Thymus (tissue), 11 donors: ENCODE data around the gene TTI1. TPM values are rescaled to one million over a fixed set of nuclear protein-coding genes. Genes with fewer than 3 reads are reported as not detected.
A peak's percentile ranks its signal among the peaks of the same experiment; 100 is the strongest.
"Not testable (repeated sequence)": the region's sequence is repeated elsewhere in the genome, so short reads cannot be mapped to it uniquely, and the experiment has no call there.

Experiments used
- DNase-seq, 9 donors: peaks; one replicate each; pipeline ENCODE4 v3.0.0-alpha.2; 2013; ENCODE audit warnings: low spot score in 9 of 9, low read depth in 6 of 9, missing footprints in 1 of 9
- H3K27ac ChIP-seq, 2 donors: one replicate each; pipeline ENCODE4 v1.5.1; 2013; ENCODE audit warnings: control low read depth in 1 of 2, low read depth in 1 of 2, low read length in 1 of 2, mild to moderate bottlenecking in 1 of 2, moderate library complexity in 1 of 2
- H3K27me3 ChIP-seq, 2 donors: one replicate each; pipeline ENCODE4 v1.5.1; 2013; ENCODE audit warnings: low read length in 1 of 2; ENCODE audit not compliant: control insufficient read depth in 2 of 2, insufficient read depth in 1 of 2
- H3K36me3 ChIP-seq, 2 donors: one replicate each; pipeline ENCODE4 v1.5.1; 2013; ENCODE audit warnings: low read length in 1 of 2, mild to moderate bottlenecking in 1 of 2, moderate library complexity in 1 of 2; ENCODE audit not compliant: control insufficient read depth in 2 of 2, insufficient read depth in 2 of 2
- H3K4me1 ChIP-seq, 2 donors: one replicate each; pipeline ENCODE4 v1.5.1; 2013; ENCODE audit warnings: low read length in 2 of 2; ENCODE audit not compliant: control insufficient read depth in 2 of 2, insufficient read depth in 2 of 2
- H3K4me3 ChIP-seq, 2 donors: one replicate each; pipeline ENCODE4 v1.5.1; 2013; ENCODE audit warnings: low read length in 2 of 2, control low read depth in 1 of 2, mild to moderate bottlenecking in 1 of 2
- H3K9me3 ChIP-seq, 2 donors: one replicate each; pipeline ENCODE4 v1.5.1; 2013; ENCODE audit warnings: low read length in 1 of 2, mild to moderate bottlenecking in 1 of 2; ENCODE audit not compliant: control insufficient read depth in 2 of 2, insufficient read depth in 1 of 2
- WGBS: extraction: QIAGEN DNeasy Blood & Tissue Kit; methylation state at CpG from one replicate; pipeline ENCODE4 v1.1.7; 2013; 5-methylcytosine and 5-hydroxymethylcytosine counted together
- polyA plus RNA-seq: library from polyadenylated mRNA; stranded (reverse); fragments of 200-250 nt; gene quantifications from one replicate; pipeline ENCODE4 v1.2.3, GENCODE V29; 2013
- total RNA-seq: library from RNA; stranded (reverse); fragments of 120-200 nt; gene quantifications from one replicate; pipeline ENCODE4 v1.2.4, GENCODE V29; 2013
- donor health status: healthy.

Gene TTI1
- total and polyA plus RNA-seq, 2 donors = 11.2 to 15.4 TPM

DNA sequence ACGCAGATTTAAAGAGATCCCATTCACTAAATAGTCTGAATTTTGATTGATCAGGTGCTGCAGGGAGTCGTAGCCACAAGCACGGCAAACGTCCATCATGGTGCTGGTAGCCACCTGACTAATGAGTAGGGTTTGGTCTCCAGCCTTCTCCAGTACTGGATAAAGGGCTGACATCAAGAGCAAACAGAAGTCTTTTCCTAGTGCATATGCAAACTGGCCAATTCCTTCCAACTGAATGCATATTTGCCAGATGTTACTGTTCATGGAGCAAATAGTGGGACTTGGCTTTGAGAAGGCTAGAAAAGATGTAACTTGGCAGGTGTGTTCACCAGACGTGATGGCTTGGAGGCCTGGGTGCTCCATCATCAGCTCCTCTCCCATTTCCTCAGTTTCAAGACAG, 21.6 kb downstream of the TTI1 start:
- H3K36me3 ChIP-seq = peaks cover 43 to 54% of the 10 kb centered on the region in 2 donors

DNA sequence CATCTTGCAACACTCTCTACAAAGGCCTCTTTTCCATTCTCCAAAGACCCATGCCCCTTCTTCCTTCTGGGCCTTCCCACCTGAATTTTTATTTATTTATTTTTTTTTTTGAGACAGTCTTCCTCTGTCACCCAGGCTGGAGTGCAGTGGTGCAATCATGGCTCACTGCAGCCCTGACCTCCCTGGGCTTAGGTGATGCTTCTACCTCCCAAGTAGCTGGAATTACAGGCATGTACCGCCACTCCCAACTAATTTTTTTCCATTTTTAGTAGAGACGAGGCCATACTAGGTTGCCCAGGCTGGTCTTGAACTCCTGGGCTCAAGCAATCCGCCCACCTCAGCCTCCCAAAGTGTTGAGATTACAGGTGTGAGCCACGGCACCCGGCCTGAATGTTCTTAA, 23.8 kb downstream of the TTI1 start:
- not testable (repeated sequence) for H3K4me3 ChIP-seq, DNase-seq, H3K27me3 ChIP-seq, H3K27ac ChIP-seq, H3K9me3 ChIP-seq, H3K4me1 ChIP-seq
- H3K36me3 ChIP-seq = peaks cover 42 to 50% of the 10 kb centered on the region in 2 donors
- WGBS = 98% methylated on average over 5 of the region's 5 CpGs

More for the DNA sequence above, 21.6 kb downstream of the TTI1 start:
- Histone ChIP-seq H3K27me3 (no peaks in the 10 kb centered on the region), H3K9me3 (no peaks in the 10 kb centered on the region), H3K4me1 (no peaks in the 10 kb centered on the region), H3K4me3 (no peak overlapping the region), H3K27ac (no peak overlapping the region)
- DNase-seq = no peak
- 98% methylated on average over 5 of the region's 5 CpGs for WGBS

DNA sequence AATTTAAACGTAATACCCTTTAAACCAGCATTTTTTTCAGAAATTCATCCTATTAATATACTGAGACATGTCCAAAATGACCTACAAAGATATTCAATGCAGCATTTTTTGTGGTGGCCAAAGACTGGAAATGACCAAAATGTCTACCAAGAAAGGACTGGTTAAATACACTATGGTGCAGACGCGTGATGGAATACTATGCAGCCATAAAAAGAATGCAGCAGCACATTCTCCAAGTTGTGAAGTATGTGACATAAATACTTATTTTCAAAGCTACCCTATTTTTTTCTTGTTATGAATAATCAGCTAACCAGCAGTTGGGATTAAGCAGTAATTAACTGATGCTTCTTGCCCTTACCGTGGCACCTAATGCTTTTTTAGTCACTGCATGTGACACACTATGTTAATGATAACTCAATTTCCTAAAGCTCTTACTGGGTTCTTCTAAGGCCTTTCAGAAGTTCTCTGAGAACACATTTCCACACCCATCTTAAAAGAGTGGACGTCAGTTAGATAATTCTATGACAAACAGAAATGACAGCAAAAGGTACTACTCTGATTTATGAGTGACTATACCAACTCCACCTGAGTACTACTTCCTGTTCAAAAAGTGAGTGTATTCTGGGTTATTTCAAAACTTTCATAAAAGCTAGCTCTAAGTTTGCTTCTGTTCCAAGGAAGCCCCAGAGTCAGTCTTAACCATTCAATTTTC, 24.9 kb downstream of the TTI1 start:
- no peak overlapping the region for H3K27ac ChIP-seq
- peaks cover 43 to 48% of the 10 kb centered on the region in 2 donors for H3K36me3 ChIP-seq
- 98% methylated on average over 5 of the region's 5 CpGs for WGBS
- no peak for DNase-seq
- no peaks in the 10 kb centered on the region for H3K4me1 ChIP-seq
- H3K4me3 ChIP-seq = no peak overlapping the region
- H3K9me3 ChIP-seq = no peaks in the 10 kb centered on the region
- no peaks in the 10 kb centered on the region for H3K27me3 ChIP-seq

DNA sequence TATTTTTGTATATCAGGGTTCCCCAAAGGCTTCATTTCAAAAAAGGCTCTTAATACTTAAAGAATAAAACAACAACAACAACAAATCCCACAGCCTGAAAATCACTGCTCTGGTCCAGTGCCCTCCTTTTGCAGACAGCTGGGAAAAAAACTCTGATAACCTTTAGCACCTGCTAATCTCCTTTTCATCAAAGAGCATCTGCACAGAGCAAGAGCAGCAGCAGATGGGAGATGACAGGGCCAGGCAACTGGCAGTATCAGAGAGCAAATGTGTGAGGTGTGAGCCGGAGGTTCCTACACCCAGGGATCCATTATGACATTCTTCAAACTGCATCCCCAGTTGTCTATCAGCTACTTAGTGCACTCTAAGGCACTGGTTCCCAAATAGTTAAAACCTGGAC, 25.7 kb downstream of the TTI1 start:
- 93% methylated on average over 1 of the region's 1 CpG for WGBS
- Histone ChIP-seq H3K4me1 (no peaks in the 10 kb centered on the region), H3K27ac (no peak overlapping the region), H3K36me3 (peaks cover 37 to 42% of the 10 kb centered on the region in 2 donors), H3K27me3 (no peaks in the 10 kb centered on the region), H3K4me3 (no peak overlapping the region), H3K9me3 (no peaks in the 10 kb centered on the region)
- peak in 1 of 9 donors; percentile 21 for DNase-seq

DNA sequence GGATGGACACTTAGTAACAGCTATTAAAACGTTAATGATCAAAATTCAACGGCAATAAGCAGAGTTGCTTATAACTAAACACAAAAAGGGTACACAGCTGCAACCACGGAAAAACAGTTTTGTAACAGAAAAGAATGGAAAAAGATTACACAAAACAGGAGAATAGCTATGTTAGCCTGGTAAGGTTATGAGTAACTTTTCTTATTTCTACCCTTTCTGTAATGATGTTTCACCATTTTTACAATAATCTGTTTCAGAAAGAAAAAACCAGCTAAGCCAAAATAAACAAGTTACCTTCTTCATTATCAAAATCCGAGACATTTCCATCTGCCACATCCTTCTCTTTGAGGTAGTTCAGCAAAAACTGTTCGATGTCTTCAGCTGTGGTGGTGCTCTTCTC, 27.4 kb downstream of the TTI1 start:
- WGBS = 94% methylated on average over 5 of the region's 5 CpGs
- Histone ChIP-seq H3K4me1 (no peaks in the 10 kb centered on the region), H3K27ac (no peak overlapping the region), H3K9me3 (no peaks in the 10 kb centered on the region), H3K36me3 (peaks cover 36 to 43% of the 10 kb centered on the region in 2 donors), H3K4me3 (no peak overlapping the region), H3K27me3 (no peaks in the 10 kb centered on the region)
- DNase-seq = no peak

DNA sequence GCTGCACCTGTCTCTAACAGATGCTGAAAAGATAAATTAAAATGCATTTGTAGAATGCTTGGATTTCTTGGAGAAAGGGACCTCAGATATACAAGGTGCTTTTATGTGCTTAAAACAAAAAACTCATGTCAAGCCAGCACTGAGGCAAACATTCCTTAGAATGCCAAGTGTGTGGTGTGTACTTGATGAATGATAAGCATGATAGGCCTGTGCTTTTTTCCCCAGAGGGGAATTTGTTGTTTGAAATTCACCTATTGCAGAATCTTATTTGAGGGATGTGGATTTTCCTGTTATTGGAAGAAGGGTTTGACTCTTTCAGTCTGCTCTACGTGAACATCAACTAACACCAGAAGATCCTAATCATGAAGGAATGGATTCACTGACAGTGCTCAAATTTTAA, 28.8 kb downstream of the TTI1 start:
- 95% methylated on average over 1 of the region's 1 CpG for WGBS
- H3K27me3 ChIP-seq = no peaks in the 10 kb centered on the region
- H3K27ac ChIP-seq = no peak overlapping the region
- H3K4me1 ChIP-seq = no peaks in the 10 kb centered on the region
- peaks cover 44 to 57% of the 10 kb centered on the region in 2 donors for H3K36me3 ChIP-seq
- no peaks in the 10 kb centered on the region for H3K9me3 ChIP-seq
- DNase-seq = no peak
- no peak overlapping the region for H3K4me3 ChIP-seq

DNA sequence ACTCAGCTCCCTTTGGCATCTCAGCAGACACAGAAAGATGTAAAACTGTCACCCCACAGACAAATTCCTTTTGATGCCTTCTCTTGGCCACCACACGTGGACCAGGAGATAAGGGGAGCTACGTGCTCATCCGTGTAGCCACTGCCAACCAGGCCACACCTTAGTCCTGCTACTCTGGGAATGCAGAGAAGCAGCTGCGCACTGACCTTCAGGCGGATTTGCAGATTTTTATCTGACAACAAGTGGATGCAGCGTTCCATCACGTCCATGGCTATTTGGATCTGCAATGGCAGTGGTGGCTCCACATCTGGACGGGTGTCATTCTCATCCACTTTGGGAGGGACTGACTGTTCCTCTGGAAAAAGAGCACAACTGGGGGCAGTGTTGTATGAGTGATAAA, 30.8 kb downstream of the TTI1 start:
- 98% methylated on average over 8 of the region's 8 CpGs for WGBS
- Histone ChIP-seq H3K36me3 (peaks cover 53 to 60% of the 10 kb centered on the region in 2 donors), H3K4me3 (no peak overlapping the region), H3K27ac (no peak overlapping the region), H3K4me1 (no peaks in the 10 kb centered on the region), H3K9me3 (no peaks in the 10 kb centered on the region), H3K27me3 (no peaks in the 10 kb centered on the region)
- DNase-seq = no peak

DNA sequence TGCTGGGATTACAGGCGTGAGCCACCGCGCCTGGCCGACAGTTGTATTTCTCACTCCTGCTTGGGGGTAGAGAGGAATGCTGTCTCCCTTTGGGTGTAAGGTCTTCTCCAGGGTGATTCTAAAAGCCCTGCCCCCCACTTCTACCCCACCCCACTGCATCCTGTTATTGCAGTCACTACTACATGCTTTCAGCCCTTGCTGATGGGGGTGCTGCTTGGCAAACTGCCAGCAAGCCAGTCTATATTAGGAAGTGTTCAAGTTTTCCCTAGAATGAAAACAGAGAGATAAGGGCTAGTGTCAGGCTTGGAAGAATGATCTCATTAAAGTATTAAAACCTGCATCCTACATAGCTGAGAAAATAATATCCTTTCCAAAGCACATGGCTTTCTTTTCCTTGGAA, 31.3 kb downstream of the TTI1 start:
- WGBS = 97% methylated on average over 4 of the region's 4 CpGs
- no peak overlapping the region for H3K4me3 ChIP-seq
- no peaks in the 10 kb centered on the region for H3K27me3 ChIP-seq
- DNase-seq = no peak
- no peaks in the 10 kb centered on the region for H3K4me1 ChIP-seq
- no peak overlapping the region for H3K27ac ChIP-seq
- peaks cover 54 to 61% of the 10 kb centered on the region in 2 donors for H3K36me3 ChIP-seq
- H3K9me3 ChIP-seq = no peaks in the 10 kb centered on the region

DNA sequence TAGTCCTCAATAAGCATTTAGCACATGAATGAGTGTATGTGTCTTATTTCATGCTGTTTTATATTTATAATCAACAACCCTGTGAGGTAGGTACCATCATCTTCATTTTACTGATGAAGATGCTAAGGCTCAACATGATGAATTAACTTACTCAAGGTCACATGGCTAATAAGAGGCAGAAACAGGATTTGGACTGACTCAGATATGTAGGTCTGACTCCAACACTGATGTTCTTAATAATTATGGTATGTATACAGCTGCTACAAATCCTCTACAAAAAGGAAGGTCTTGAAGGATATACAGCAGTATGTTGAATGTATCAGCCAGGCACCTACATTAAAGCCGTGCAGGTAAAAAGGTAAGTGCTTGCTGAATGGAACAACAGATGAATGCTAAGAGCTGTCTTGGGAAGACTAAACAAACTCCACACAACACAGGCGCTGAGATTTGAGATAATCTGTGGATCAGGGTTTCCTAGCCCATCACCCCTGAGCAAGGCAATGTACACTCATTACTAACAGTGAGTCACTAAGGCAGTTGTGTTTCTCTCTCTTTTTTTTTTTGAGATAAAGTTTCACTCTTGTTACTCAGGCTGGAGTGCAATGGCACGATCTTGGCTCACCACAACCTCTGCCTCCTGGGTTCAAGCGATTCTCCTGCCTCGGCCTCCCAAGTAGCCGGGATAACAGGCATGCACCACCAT, 31.9 kb downstream of the TTI1 start:
- Histone ChIP-seq H3K4me3 (no peak overlapping the region), H3K9me3 (no peaks in the 10 kb centered on the region), H3K27ac (no peak overlapping the region), H3K4me1 (no peaks in the 10 kb centered on the region), H3K27me3 (no peaks in the 10 kb centered on the region), H3K36me3 (peaks cover 59 to 64% of the 10 kb centered on the region in 2 donors)
- 98% methylated on average over 6 of the region's 6 CpGs for WGBS
- no peak for DNase-seq
